Activated CD8-positive, alpha-beta memory T cell treated with anti-CD3 and anti-CD28 coated beads for 4 hours (primary cell): ENCODE results near the gene EIF1B.

Experiments used
- DNase-seq, 2 donors: peaks; one replicate each; pipeline ENCODE4 v3.0.0-alpha.2; 2020; ENCODE audit warnings: low read depth in 2 of 2

EIF1B gene

DNA sequence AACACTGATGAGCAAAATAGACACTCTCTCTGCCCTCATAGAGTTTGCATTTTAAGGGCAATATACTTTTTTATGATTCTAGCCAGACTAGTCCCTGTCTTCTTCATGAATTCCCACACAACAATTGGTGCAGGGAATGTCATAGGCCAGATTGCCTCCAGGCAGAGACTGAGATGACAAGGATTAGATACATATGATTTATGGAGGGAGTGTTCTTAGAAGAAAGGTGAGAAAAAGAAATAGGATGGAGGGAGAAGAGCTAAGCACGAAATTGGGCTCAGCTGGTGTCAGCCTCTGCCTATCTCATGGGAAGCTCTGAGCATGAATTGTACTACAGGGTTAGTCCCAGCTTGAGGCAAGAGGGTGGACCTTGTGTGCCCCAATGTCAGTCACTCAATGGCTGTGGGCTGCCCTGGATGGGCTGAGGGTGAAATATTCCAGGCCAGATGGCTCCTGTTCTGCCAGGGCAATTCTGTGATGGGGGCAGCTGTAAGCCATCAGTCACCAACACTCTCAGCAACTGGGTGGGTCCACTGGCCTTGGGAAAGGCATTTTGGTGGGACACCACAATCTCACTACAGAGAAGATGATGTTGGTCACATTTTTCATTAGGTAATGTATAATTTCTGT lies 31.1 kb downstream of the EIF1B start:
- DNase-seq = no peak

DNA sequence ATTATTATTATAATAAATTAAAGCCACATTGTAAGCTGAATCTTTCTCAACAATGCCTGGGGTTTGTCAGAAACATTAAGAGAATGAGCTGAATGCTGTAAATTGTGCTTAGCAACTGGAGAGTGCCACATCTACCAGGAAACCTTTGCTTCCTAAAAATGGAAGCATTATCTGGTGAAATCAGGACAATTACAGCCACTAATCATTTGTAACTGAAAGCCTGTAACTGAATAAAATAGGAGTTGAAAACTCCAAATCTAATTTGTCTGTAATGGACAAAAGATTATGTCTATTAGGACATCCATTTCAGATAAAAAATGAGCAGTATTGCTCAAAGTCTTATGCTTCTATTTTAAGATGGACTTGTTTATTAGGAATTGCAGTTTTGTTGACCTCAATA lies 32.2 kb downstream of the EIF1B start:
- DNase-seq = no peak

DNA sequence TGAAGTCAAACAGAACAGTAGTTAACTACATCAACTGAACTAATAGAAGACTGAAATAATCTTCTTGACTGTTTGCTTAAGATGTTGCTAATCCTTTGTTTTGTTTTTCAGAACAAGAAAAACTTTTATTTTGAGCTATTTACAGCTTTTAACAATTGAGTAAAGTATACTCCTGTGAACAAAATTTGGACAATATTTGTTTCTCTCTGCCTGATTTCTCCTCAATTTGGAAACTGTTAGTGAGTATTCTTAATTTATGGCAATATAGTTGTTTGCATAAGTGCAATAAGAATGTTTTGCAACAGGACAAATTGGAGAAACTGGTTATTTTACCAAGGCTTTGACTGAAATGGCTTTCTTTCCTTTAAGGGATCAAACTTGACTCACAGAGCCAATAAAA lies 41.0 kb downstream of the EIF1B start:
- DNase-seq = no peak

GRCh38 chr3:40355410-40355809 lies 45.9 kb downstream of the EIF1B start:
- DNase-seq = no peak

- no peak for DNase-seq
Observed at GRCh38 chr3:40358454-40358853, 48.9 kb downstream of the EIF1B start.
